ENCODE results near the gene PSMC1. TPM values are rescaled to one million over a fixed set of nuclear protein-coding genes. Genes with fewer than 3 reads are reported as not detected.

PSMC1 gene
- total and polyA plus RNA-seq, 2 of the 4 experiments (the other 2 are of a cell fraction): 181 to 194 TPM

- no peak for TF ChIP-seq NFE2L2 (IDR thresholded peaks at IDR 0.05; ENCODE audit: low read depth, low read length)
- TF ChIP-seq RAD21 (IDR thresholded peaks at IDR 0.05; ENCODE audit: low read length): no peak
Measured at GRCh38 chr14:90278199-90279175, 22.1 kb downstream of the PSMC1 start (continued).

DNA sequence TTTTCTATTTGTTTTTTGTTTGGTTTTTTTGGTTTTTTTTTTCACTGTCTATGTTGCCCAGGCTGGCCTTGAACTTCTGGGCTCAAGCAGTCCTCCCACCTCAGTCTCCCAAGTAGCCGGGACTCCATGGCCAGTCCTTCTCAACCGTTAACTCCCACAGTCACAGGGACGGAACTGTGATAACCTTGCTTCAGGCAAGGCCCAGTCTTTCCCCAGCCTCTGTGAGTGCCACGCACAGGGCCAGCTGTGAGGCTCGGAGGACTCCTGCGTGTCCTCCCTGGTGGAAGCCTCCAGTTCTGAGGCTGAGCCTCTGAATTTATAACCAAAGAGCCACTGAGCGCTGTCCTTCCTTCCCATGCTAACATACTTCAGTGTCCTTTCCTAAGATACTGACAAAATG lies 23.7 kb downstream of the PSMC1 start:
- Histone ChIP-seq H2BK5ac (ENCODE audit: low read depth, low read length, poor library complexity, severe bottlenecking) (peak overlapping the region; percentile 17), H3K9me1 (ENCODE audit: insufficient read depth, low read length) (peaks cover 15% of the 10 kb centered on the region), H3K56ac (ENCODE audit: extremely low read depth, insufficient read depth, low read length) (no peak overlapping the region), H3K4me3 (ENCODE audit: insufficient read depth, low read depth, low read length) (no peak overlapping the region), H3K4ac (ENCODE audit: low read depth, low read length) (peak overlapping the region; percentile 83), H3K27me3 (ENCODE audit: control insufficient read depth, insufficient read depth, low read length) (no peaks in the 10 kb centered on the region), H3K14ac (replicated peaks; ENCODE audit: low read depth, low read length) (0 out of 2 replicates have a peak overlapping the region, but pooled peaks have one; percentile 29), H4K20me1 (ENCODE audit: insufficient read depth, low read length) (no peaks in the 10 kb centered on the region), H3K4me2 (ENCODE audit: low read depth, low read length) (no peak overlapping the region), H3K23ac (ENCODE audit: low read depth, low read length) (no peak overlapping the region), H3K36me3 (ENCODE audit: control insufficient read depth, insufficient read depth, low read length) (peaks cover 13% of the 10 kb centered on the region), H4K91ac (ENCODE audit: insufficient read depth, low read depth, low read length) (peak overlapping the region; percentile 80), H3K9ac (ENCODE audit: low read depth, low read length) (no peak overlapping the region), H3K79me1 (ENCODE audit: low read depth in 1 of 2, low read length in 2 of 2) (peaks cover 0 to 12% of the 10 kb centered on the region in 2 experiments; a peak in 2 of 4 replicates), H3K27ac (ENCODE audit: insufficient read depth, low read length) (no peak overlapping the region), H2AK5ac (ENCODE audit: low read depth, low read length) (peak overlapping the region; percentile 93), H2AFZ (replicated peaks; ENCODE audit: low read length, poor library complexity) (no peak overlapping the region), H3K4me1 (ENCODE audit: control insufficient read depth, insufficient read depth, low read length) (peaks cover 6% of the 10 kb centered on the region; the same call in 1 of the 2 replicates), H2BK15ac (ENCODE audit: low read depth, low read length) (peak overlapping the region; percentile 74; the same call in 1 of the 3 replicates), H2BK120ac (ENCODE audit: low read depth, low read length) (peak overlapping the region; percentile 82), H3K18ac (ENCODE audit: low read depth, low read length) (no peak overlapping the region), H2AK9ac (replicated peaks; ENCODE audit: low read depth, low read length, poor library complexity) (peak overlapping the region; percentile 21), H3K9me3 (ENCODE audit: control insufficient read depth, insufficient read depth, low read length) (no peaks in the 10 kb centered on the region), H4K5ac (ENCODE audit: low read depth, low read length) (no peak overlapping the region), H4K8ac (ENCODE audit: low read depth in 2 of 2, low read length in 2 of 2) (no peak overlapping the region), H2BK20ac (ENCODE audit: low read depth, low read length) (no peak overlapping the region)
- in situ Hi-C loops (cut with MboI; ENCODE audit: low sequenced_read_pairs) (loop anchor here (25.0 kb wide), 1 partner anchor 882 kb away; no protein-coding TSS in a partner anchor), intact Hi-C loops (cut with micrococcal nuclease) (no loop called here), dilution Hi-C loops (cut with HindIII; ENCODE audit: low sequenced_read_pairs, unreplicated experiment) (no loop called here)
- no peak for TF ChIP-seq FOS (IDR thresholded peaks at IDR 0.05; ENCODE audit: low read depth, low read length)
- TF ChIP-seq RCOR1 (IDR thresholded peaks at IDR 0.05; ENCODE audit: insufficient replicate concordance, low read length): no peak
- no peak for TF ChIP-seq CEBPB (IDR thresholded peaks at IDR 0.05; ENCODE audit: low read depth, low read length)
- no peak for TF ChIP-seq POLR2A (IDR thresholded peaks at IDR 0.05; ENCODE audit: low read depth, low read length)
- TF ChIP-seq SMC3 (IDR thresholded peaks at IDR 0.05; ENCODE audit: low read depth, low read length): no peak
- TF ChIP-seq NFE2L2 (IDR thresholded peaks at IDR 0.05; ENCODE audit: low read depth, low read length): no peak
- no peak for TF ChIP-seq MAFK (IDR thresholded peaks at IDR 0.05; ENCODE audit: low read depth, low read length)
- TF ChIP-seq MAZ (IDR thresholded peaks at IDR 0.05; ENCODE audit: borderline replicate concordance, low read depth, low read length): no peak
- ChIA-PET CTCF (no interaction called here), POLR2A (ENCODE audit: unreplicated experiment) (no interaction called here)
- no TSS peak for BruUV-seq (replicated peaks)
- 98% methylated on average over 5 of the region's 7 CpGs; no CpG with 5 or more reads in 1 of the 2 experiments for WGBS, 2 experiments (ENCODE audit: extremely low coverage in 2 of 2, insufficient read length in 1 of 2)
- ATAC-seq (ENCODE audit: low read depth) (no peak), DNase-seq (no peak)

Measured in IMR-90 (cell line).